Effector CD8-positive, alpha-beta T cell (primary cell): ENCODE results near the gene CD6.

Source experiments
- DNase-seq: peaks from one replicate; lab custom pipeline; 2025; lab: John Stamatoyannopoulos, UW
- total RNA-seq, 4 experiments: gene quantifications; one replicate each; lab custom pipeline; 2026; lab: John Stamatoyannopoulos, UW

Gene CD6
- total RNA-seq, result 327 to 539 (median 489) reads per million in 4 experiments

- DNase-seq, result peak; percentile 50
Measured at GRCh38 chr11:60971520-60971919, at the start of gene CD6. TSS of gene CD6 (plus strand) at chr11:60971680. CDS start at chr11:60971866, 186 bp downstream.

GRCh38 chr11:60921777-60922335 lies 49.6 kb upstream of the CD6 start:
- no peak for DNase-seq

GRCh38 chr11:60922906-60923305 lies 48.6 kb upstream of the CD6 start:
- DNase-seq, result no peak

GRCh38 chr11:60923326-60923725 lies 48.2 kb upstream of the CD6 start:
- DNase-seq, result no peak

GRCh38 chr11:60923800-60924109 lies 47.7 kb upstream of the CD6 start:
- DNase-seq, result no peak

GRCh38 chr11:60924110-60924905 lies 47.2 kb upstream of the CD6 start, which contains the start of gene TMEM132A:
TSS of gene TMEM132A (plus strand) at chr11:60924460. CDS start at chr11:60924634, 174 bp downstream.
- no peak for DNase-seq

- no peak for DNase-seq
Measured at GRCh38 chr11:60924906-60925853, 46.3 kb upstream of the CD6 start.

- no peak for DNase-seq
Measured at GRCh38 chr11:60925868-60926267, 45.6 kb upstream of the CD6 start.

- DNase-seq, result no peak
Measured at GRCh38 chr11:60926500-60926899, 45.0 kb upstream of the CD6 start.

- no peak for DNase-seq
Measured at GRCh38 chr11:60927061-60927592, 44.4 kb upstream of the CD6 start.

- DNase-seq, result no peak
Measured at GRCh38 chr11:60927600-60927999, 43.9 kb upstream of the CD6 start.

- DNase-seq, result no peak
Measured at GRCh38 chr11:60928563-60929001, 42.9 kb upstream of the CD6 start.

- no peak for DNase-seq
Measured at GRCh38 chr11:60929764-60930163, 41.7 kb upstream of the CD6 start.

GRCh38 chr11:60930394-60930793 lies 41.1 kb upstream of the CD6 start:
- DNase-seq, result no peak

- no peak for DNase-seq
Measured at GRCh38 chr11:60931917-60932316, 39.6 kb upstream of the CD6 start.

GRCh38 chr11:60932605-60933356 lies 38.7 kb upstream of the CD6 start:
- DNase-seq, result no peak

- no peak for DNase-seq
Measured at GRCh38 chr11:60933416-60934123, 37.9 kb upstream of the CD6 start.

GRCh38 chr11:60934124-60934789 lies 37.2 kb upstream of the CD6 start:
- no peak for DNase-seq

- DNase-seq, result no peak
Measured at GRCh38 chr11:60934790-60935605, 36.5 kb upstream of the CD6 start.
